Renal pelvis (tissue), 4 donors: ENCODE measurements around the gene MCF2. TPM values are rescaled to one million over a fixed set of nuclear protein-coding genes. Genes with fewer than 3 reads are reported as not detected.

Experiments
- DNase-seq: peaks from one replicate; pipeline ENCODE4 v3.0.0-alpha.2; 2013
- polyA plus RNA-seq, 3 donors: library from polyadenylated mRNA; unstranded; fragments of 120-200 nt; gene quantifications; one replicate each; pipeline ENCODE4 v1.2.1, GENCODE V29; 2013; ENCODE audit not compliant: insufficient read length in 3 of 3

Gene MCF2
- polyA plus RNA-seq, 3 donors = 0.83 to 1.0 (median 0.99) TPM

- DNase-seq = no peak
These were observed 111.9 kb downstream of the MCF2 start for GRCh38 chrX:139596068-139596467.

GRCh38 chrX:139585613-139586012, 122.4 kb downstream of the MCF2 start:
- DNase-seq = no peak

GRCh38 chrX:139581068-139581467, 126.9 kb downstream of the MCF2 start:
- DNase-seq = no peak

GRCh38 chrX:139566981-139567380, 141.0 kb downstream of the MCF2 start:
- no peak for DNase-seq

- DNase-seq = no peak
These were observed 144.7 kb downstream of the MCF2 start for GRCh38 chrX:139563251-139563650.

GRCh38 chrX:139560221-139560620, 147.7 kb downstream of the MCF2 start:
- DNase-seq = no peak

- DNase-seq = peak; percentile 45
These were observed 148.5 kb downstream of the MCF2 start for GRCh38 chrX:139559383-139560042.

GRCh38 chrX:139554991-139555675, 152.8 kb downstream of the MCF2 start:
- no peak for DNase-seq

- no peak for DNase-seq
These were observed 153.6 kb downstream of the MCF2 start for GRCh38 chrX:139554376-139554775.

- no peak for DNase-seq
These were observed 163.4 kb downstream of the MCF2 start for GRCh38 chrX:139544591-139544990.

GRCh38 chrX:139543920-139544319, 164.0 kb downstream of the MCF2 start:
- DNase-seq = no peak

GRCh38 chrX:139542652-139543051, 165.3 kb downstream of the MCF2 start:
- DNase-seq = no peak

- DNase-seq = peak; percentile 5
These were observed 168.8 kb downstream of the MCF2 start for GRCh38 chrX:139538907-139539790.

- DNase-seq = no peak
These were observed 174.5 kb downstream of the MCF2 start for GRCh38 chrX:139533444-139533843.

GRCh38 chrX:139532834-139533233, 175.1 kb downstream of the MCF2 start:
- no peak for DNase-seq

Other genes with a start within 250 kb of the MCF2 start
- gene F9, start 177.4 kb downstream of the MCF2 start, polyA plus RNA-seq = not detected
- gene ATP11C, start 224.9 kb upstream of the MCF2 start, polyA plus RNA-seq = 10 to 100 TPM; 31.9 to 35.3 (median 32.0) TPM